Loucy (cell line): ENCODE data around the gene CNPPD1.
A peak's percentile ranks its signal among the peaks of the same experiment; 100 is the strongest.

Experiments used
- H2AFZ ChIP-seq: fragments of 200-600 bp; sonication (generic); 2 replicates; pipeline ENCODE4 v1.6.0; 2016; ENCODE audit warnings: antibody characterized with exemption, mild to moderate bottlenecking, low read length, moderate library complexity
- H3F3A ChIP-seq: fragments of 200-600 bp; 2 replicates; pipeline ENCODE4 v1.6.0; 2016; ENCODE audit warnings: antibody characterized with exemption, low read depth, mild to moderate bottlenecking
- H3K27me3 ChIP-seq: fragments of 200-600 bp; sonication (generic); 2 replicates; pipeline ENCODE4 v1.6.1; 2014; ENCODE audit warnings: low read length, mild to moderate bottlenecking; ENCODE audit not compliant: insufficient read depth, poor library complexity, severe bottlenecking
- H3K36me3 ChIP-seq: fragments of 200-600 bp; sonication (generic); 2 replicates; pipeline ENCODE4 v1.6.1; 2016; ENCODE audit warnings: low read length; ENCODE audit not compliant: insufficient read depth
- H3K4me1 ChIP-seq: fragments of 200-600 bp; sonication (generic); 2 replicates; pipeline ENCODE4 v1.5.1; 2014; ENCODE audit warnings: low read length, mild to moderate bottlenecking; ENCODE audit not compliant: insufficient read depth, poor library complexity, severe bottlenecking
- H3K4me2 ChIP-seq: fragments of 200-600 bp; sonication (generic); 2 replicates; pipeline ENCODE4 v1.6.0; 2014; ENCODE audit warnings: antibody characterized with exemption, low read length, low read depth, mild to moderate bottlenecking; ENCODE audit not compliant: poor library complexity, severe bottlenecking
- H3K4me3 ChIP-seq: fragments of 200-600 bp; sonication (generic); 2 replicates; pipeline ENCODE4 v1.5.1; 2014; ENCODE audit warnings: low read length, mild to moderate bottlenecking, mixed read lengths; ENCODE audit not compliant: poor library complexity, severe bottlenecking
- H3K79me2 ChIP-seq: fragments of 200-600 bp; sonication (generic); 2 replicates; pipeline ENCODE4 v1.6.1; 2014; ENCODE audit warnings: low read length; ENCODE audit not compliant: insufficient read depth
- H3K9ac ChIP-seq: fragments of 200-600 bp; sonication (generic); 2 replicates; pipeline ENCODE4 v1.6.0; 2014; ENCODE audit warnings: mild to moderate bottlenecking, low read depth, low read length, moderate library complexity; ENCODE audit not compliant: poor library complexity, severe bottlenecking
- H3K9me2 ChIP-seq: fragments of 200-600 bp; sonication (generic); replicated peaks from 2 replicates; pipeline ENCODE4 v1.6.1; 2016; ENCODE audit warnings: low read depth, low read length, mixed read lengths
- H3K9me3 ChIP-seq: fragments of 200-600 bp; sonication (generic); 2 replicates; pipeline ENCODE4 v1.6.1; 2014; ENCODE audit warnings: mild to moderate bottlenecking, antibody characterized with exemption, low read length, low read depth; ENCODE audit not compliant: insufficient read depth
- H4K20me1 ChIP-seq: fragments of 200-600 bp; sonication (generic); 2 replicates; pipeline ENCODE4 v1.6.0; 2014; ENCODE audit warnings: antibody characterized with exemption, low read length, mild to moderate bottlenecking; ENCODE audit not compliant: insufficient read depth, poor library complexity, severe bottlenecking
- EZH2phosphoT487 ChIP-seq: fragments of 200-600 bp; IDR thresholded peaks from 2 replicates; pipeline ENCODE4 v1.6.1; 2018; ENCODE audit warnings: antibody characterized with exemption, mild to moderate bottlenecking, moderate library complexity, borderline replicate concordance
- TF ChIP-seq, protein P1 (sequence below): fragments of 200-600 bp; sonication (generic); conservative IDR thresholded peaks from 2 replicates; pipeline ENCODE4 v1.5.1; 2014; ENCODE audit warnings: mild to moderate bottlenecking, antibody characterized with exemption, low read length

CNPPD1 gene

GRCh38 chr2:219199470-219200211, 22.9 kb upstream of the CNPPD1 start:
- Histone ChIP-seq H3K9me3 (peaks cover 7% of the 10 kb centered on the region; the same call in 1 of the 2 replicates), H3K9ac (peak overlapping the region; percentile 59), H3K27me3 (no peaks in the 10 kb centered on the region), H3K9me2 (no peaks in the 10 kb centered on the region), H4K20me1 (no peaks in the 10 kb centered on the region), H3F3A (peaks cover 3% of the 10 kb centered on the region; the same call in 1 of the 2 replicates), H3K79me2 (no peaks in the 10 kb centered on the region), H2AFZ (no peak overlapping the region), H3K4me3 (peak overlapping the region; percentile 71), H3K36me3 (no peaks in the 10 kb centered on the region), H3K4me2 (peak overlapping the region; percentile 65), H3K4me1 (peaks cover 11% of the 10 kb centered on the region)
- TF ChIP-seq, protein P1, sequence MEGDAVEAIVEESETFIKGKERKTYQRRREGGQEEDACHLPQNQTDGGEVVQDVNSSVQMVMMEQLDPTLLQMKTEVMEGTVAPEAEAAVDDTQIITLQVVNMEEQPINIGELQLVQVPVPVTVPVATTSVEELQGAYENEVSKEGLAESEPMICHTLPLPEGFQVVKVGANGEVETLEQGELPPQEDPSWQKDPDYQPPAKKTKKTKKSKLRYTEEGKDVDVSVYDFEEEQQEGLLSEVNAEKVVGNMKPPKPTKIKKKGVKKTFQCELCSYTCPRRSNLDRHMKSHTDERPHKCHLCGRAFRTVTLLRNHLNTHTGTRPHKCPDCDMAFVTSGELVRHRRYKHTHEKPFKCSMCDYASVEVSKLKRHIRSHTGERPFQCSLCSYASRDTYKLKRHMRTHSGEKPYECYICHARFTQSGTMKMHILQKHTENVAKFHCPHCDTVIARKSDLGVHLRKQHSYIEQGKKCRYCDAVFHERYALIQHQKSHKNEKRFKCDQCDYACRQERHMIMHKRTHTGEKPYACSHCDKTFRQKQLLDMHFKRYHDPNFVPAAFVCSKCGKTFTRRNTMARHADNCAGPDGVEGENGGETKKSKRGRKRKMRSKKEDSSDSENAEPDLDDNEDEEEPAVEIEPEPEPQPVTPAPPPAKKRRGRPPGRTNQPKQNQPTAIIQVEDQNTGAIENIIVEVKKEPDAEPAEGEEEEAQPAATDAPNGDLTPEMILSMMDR = no peak
- TF ChIP-seq EZH2phosphoT487 = no peak

GRCh38 chr2:219198974-219199373, 22.2 kb upstream of the CNPPD1 start:
- peak overlapping the region; percentile 59 for H3K9ac ChIP-seq
- H3F3A ChIP-seq = peaks cover 3% of the 10 kb centered on the region; the same call in 1 of the 2 replicates
- TF ChIP-seq, protein P1 = no peak
- no peak for TF ChIP-seq EZH2phosphoT487
- no peak overlapping the region for H2AFZ ChIP-seq
- H3K27me3 ChIP-seq = no peaks in the 10 kb centered on the region
- H3K9me2 ChIP-seq = no peaks in the 10 kb centered on the region
- peak overlapping the region; percentile 71 for H3K4me3 ChIP-seq
- no peaks in the 10 kb centered on the region for H3K36me3 ChIP-seq
- H3K79me2 ChIP-seq = no peaks in the 10 kb centered on the region
- peaks cover 4% of the 10 kb centered on the region; the same call in 1 of the 2 replicates for H3K9me3 ChIP-seq
- H4K20me1 ChIP-seq = no peaks in the 10 kb centered on the region
- H3K4me2 ChIP-seq = peak overlapping the region; percentile 65
- H3K4me1 ChIP-seq = peaks cover 11% of the 10 kb centered on the region

DNA sequence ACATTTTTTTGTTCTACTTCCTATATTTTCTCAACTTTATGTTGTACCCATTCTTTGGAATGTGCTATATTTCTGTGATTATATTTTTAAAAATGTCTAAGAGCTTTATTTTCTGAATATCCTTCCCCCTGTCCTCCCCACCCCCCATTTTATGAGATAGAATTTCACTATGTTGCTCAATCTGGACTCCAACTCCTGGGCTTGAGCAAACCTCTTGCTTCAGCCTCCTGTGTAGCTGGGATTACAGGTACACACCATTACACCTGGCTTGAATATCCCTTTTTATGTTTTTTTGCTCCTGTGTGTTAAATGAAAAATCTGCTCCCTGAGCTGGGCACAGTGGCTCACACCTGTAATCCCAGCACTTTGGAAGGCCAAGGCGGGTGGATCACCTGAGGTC, 20.7 kb upstream of the CNPPD1 start:
- no peak overlapping the region for H3K4me3 ChIP-seq
- no peaks in the 10 kb centered on the region for H3K36me3 ChIP-seq
- TF ChIP-seq EZH2phosphoT487 = no peak
- TF ChIP-seq, protein P1 = no peak
- no peaks in the 10 kb centered on the region for H3K9me2 ChIP-seq
- H3K9me3 ChIP-seq = peaks cover 4% of the 10 kb centered on the region; the same call in 1 of the 2 replicates
- no peak overlapping the region for H2AFZ ChIP-seq
- H3F3A ChIP-seq = peaks cover 3% of the 10 kb centered on the region; the same call in 1 of the 2 replicates
- H3K27me3 ChIP-seq = no peaks in the 10 kb centered on the region
- H3K4me2 ChIP-seq = no peak overlapping the region
- no peak overlapping the region for H3K9ac ChIP-seq
- H4K20me1 ChIP-seq = no peaks in the 10 kb centered on the region
- peaks cover 11% of the 10 kb centered on the region for H3K4me1 ChIP-seq
- no peaks in the 10 kb centered on the region for H3K79me2 ChIP-seq
